ENCODE data around the gene RAPGEF1. TPM values are rescaled to one million over a fixed set of nuclear protein-coding genes. Genes with fewer than 3 reads are reported as not detected.

Gene RAPGEF1
- total and polyA plus RNA-seq, 2 donors (not counting 3 experiments of a cell fraction or from before 2014, with no cell fraction given), result 50.0 to 124 TPM

DNA sequence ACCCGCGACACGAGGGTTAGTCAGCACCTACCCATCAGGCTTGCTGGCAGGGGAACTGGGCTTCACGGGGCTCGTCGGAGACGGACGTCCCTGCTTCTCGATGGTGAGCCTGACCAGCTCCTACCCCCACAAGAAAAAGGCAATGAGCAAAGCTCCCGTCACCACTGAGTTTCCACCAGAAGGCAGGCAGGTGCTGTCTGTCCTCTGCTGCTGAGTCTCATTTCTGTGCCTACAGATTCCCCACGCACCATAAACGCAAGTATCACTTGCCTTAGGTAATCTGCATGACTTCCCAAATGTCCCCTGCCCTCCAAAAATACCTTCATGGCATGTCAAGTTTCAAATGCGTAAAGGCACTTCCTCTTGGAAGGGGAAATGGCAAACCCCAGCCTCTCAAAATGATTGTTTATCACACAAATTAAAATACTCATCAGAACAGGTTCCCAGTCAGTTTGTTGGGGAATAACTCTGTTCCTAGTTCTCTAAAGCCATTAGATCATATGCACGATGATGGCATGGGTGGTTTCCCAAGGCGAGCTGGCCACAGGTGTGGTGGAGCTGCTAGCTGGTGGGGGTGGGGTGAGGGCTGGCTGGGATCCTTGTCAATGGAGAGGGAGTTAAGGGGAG, 109.6 kb downstream of the RAPGEF1 start:
- DNase-seq (ENCODE audit: low read depth, low spot score) (no peak), FAIRE-seq (no peak)
- no peak overlapping the region for H3K4me2 ChIP-seq (ENCODE audit: insufficient read depth, low read length)
- no peak for TF ChIP-seq EZH2 (IDR thresholded peaks at IDR 0.05; ENCODE audit: borderline replicate concordance, low read depth, low read length, severe bottlenecking)
- no peak for TF ChIP-seq MYC (IDR thresholded peaks at IDR 0.05; ENCODE audit: low read depth, low read length)
- no peak for TF ChIP-seq GATA2 (IDR thresholded peaks at IDR 0.05; ENCODE audit: insufficient read depth, insufficient read length, low read depth, low read length)
- TF ChIP-seq POLR2A (IDR thresholded peaks at IDR 0.05; ENCODE audit: low read depth, low read length), result no peak
- no peak for TF ChIP-seq FOS (IDR thresholded peaks at IDR 0.05; ENCODE audit: borderline replicate concordance, insufficient read depth, low read length)
- TF ChIP-seq, protein P1, sequence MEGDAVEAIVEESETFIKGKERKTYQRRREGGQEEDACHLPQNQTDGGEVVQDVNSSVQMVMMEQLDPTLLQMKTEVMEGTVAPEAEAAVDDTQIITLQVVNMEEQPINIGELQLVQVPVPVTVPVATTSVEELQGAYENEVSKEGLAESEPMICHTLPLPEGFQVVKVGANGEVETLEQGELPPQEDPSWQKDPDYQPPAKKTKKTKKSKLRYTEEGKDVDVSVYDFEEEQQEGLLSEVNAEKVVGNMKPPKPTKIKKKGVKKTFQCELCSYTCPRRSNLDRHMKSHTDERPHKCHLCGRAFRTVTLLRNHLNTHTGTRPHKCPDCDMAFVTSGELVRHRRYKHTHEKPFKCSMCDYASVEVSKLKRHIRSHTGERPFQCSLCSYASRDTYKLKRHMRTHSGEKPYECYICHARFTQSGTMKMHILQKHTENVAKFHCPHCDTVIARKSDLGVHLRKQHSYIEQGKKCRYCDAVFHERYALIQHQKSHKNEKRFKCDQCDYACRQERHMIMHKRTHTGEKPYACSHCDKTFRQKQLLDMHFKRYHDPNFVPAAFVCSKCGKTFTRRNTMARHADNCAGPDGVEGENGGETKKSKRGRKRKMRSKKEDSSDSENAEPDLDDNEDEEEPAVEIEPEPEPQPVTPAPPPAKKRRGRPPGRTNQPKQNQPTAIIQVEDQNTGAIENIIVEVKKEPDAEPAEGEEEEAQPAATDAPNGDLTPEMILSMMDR (IDR thresholded peaks at IDR 0.05; ENCODE audit: extremely low read depth in 1 of 2, insufficient read depth in 1 of 2, low read depth in 1 of 2, low read length in 2 of 2), result no peak
- TF ChIP-seq, protein P2, sequence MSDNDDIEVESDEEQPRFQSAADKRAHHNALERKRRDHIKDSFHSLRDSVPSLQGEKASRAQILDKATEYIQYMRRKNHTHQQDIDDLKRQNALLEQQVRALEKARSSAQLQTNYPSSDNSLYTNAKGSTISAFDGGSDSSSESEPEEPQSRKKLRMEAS (IDR thresholded peaks at IDR 0.05; ENCODE audit: insufficient read depth, insufficient read length), result no peak
- no peak for TF ChIP-seq JUN (IDR thresholded peaks at IDR 0.05; ENCODE audit: borderline replicate concordance, insufficient read depth, insufficient read length, low read depth)
- no peak for TF ChIP-seq POLR2AphosphoS5 (IDR thresholded peaks at IDR 0.05; ENCODE audit: insufficient read depth, low read depth, low read length)
- CTCF ChIA-PET, result interaction anchor here (1.1 kb wide), 1 partner anchor 39 kb away, joined by 5 read pairs; no protein-coding TSS in a partner anchor
- H3K27me3 ChIP-seq (ENCODE audit: control insufficient read depth in 2 of 2, insufficient read depth in 2 of 2, low read length in 2 of 2), result no peaks in the 10 kb centered on the region
- no peak overlapping the region for H3K4me3 ChIP-seq (replicated peaks in 1 of 3; ENCODE audit: insufficient read depth in 1 of 3, low read depth in 1 of 3, low read length in 3 of 3)
- H3K9ac ChIP-seq (replicated peaks; ENCODE audit: extremely low read depth, insufficient read depth, low read length), result no peak overlapping the region
- BruUV-seq (replicated peaks), result no TSS peak
- no peaks in the 10 kb centered on the region for H4K20me1 ChIP-seq (replicated peaks; ENCODE audit: control insufficient read depth, extremely low read depth, insufficient read depth, low read length)
- H3K79me2 ChIP-seq (ENCODE audit: control insufficient read depth, insufficient read depth, low read length), result no peaks in the 10 kb centered on the region
- POLR2A ChIA-PET, result no interaction called here
- H3K9me1 ChIP-seq (replicated peaks; ENCODE audit: control insufficient read depth, extremely low read depth, insufficient read depth, low read length), result no peaks in the 10 kb centered on the region
- dilution Hi-C loops (cut with MboI; ENCODE audit: extremely low pct_ligation_motif_present, low sequenced_read_pairs) (no loop called here), intact Hi-C loops (cut with micrococcal nuclease) (no loop called here)
- H3K36me3 ChIP-seq (ENCODE audit: control insufficient read depth in 2 of 2, extremely low read depth in 1 of 2, insufficient read depth in 2 of 2, low read length in 2 of 2), result peaks cover 0 to 22% of the 10 kb centered on the region in 2 experiments
- peaks cover 6% of the 10 kb centered on the region for H3K4me1 ChIP-seq (ENCODE audit: control insufficient read depth, extremely low read depth, insufficient read depth, low read length)
- H3K27ac ChIP-seq (ENCODE audit: insufficient read depth, low read depth, low read length), result no peak overlapping the region
- no peaks in the 10 kb centered on the region for H3K9me3 ChIP-seq (replicated peaks; ENCODE audit: control insufficient read depth, insufficient read depth, low read length)
- H2AFZ ChIP-seq (ENCODE audit: low read depth, low read length), result no peak overlapping the region
